CD4-positive, alpha-beta memory T cell (primary cell): ENCODE results near the gene SMYD2. TPM values are rescaled to one million over a fixed set of nuclear protein-coding genes. Genes with fewer than 3 reads are reported as not detected.

Source experiments
- CTCF ChIA-PET: fragments of 350-600 bp; sonication (Branson Sonifier 250); formaldehyde crosslinking; loops from one replicate; lab custom pipeline; 2021; ENCODE audit warnings: inconsistent platforms; ENCODE audit not compliant: partially characterized antibody; lab: Charles Lee
- POLR2A ChIA-PET: fragments of 350-600 bp; sonication (Branson Sonifier 250); formaldehyde crosslinking; loops from one replicate; lab custom pipeline; 2021; ENCODE audit not compliant: partially characterized antibody; lab: Charles Lee
- DNase-seq, 5 donors: peaks; one replicate each; pipeline versions ENCODE4 v3.0.0 to v3.0.0-alpha.2; 2020 to 2022; ENCODE audit warnings: mixed read lengths in 1 of 5
- H3K27ac ChIP-seq: one replicate; pipeline ENCODE4 v1.7.0; 2013; ENCODE audit warnings: low read depth, low read length
- H3K27me3 ChIP-seq: 2 replicates; pipeline ENCODE4 v1.7.0; 2013; ENCODE audit warnings: mild to moderate bottlenecking, low read length, moderate library complexity; ENCODE audit not compliant: insufficient read depth
- H3K36me3 ChIP-seq: 2 replicates; pipeline ENCODE4 v1.7.0; 2013; ENCODE audit warnings: mild to moderate bottlenecking, low read length, moderate library complexity; ENCODE audit not compliant: insufficient read depth
- H3K4me1 ChIP-seq: 2 replicates; pipeline ENCODE4 v1.7.0; 2013; ENCODE audit warnings: mild to moderate bottlenecking, low read length, moderate library complexity; ENCODE audit not compliant: insufficient read depth
- H3K4me3 ChIP-seq, 2 donors: one replicate each; pipeline ENCODE4 v1.7.0; 2013; ENCODE audit warnings: low read length in 2 of 2, mild to moderate bottlenecking in 1 of 2
- H3K9me3 ChIP-seq, 2 donors: one replicate each; pipeline ENCODE4 v1.7.0; 2013; ENCODE audit warnings: low read length in 2 of 2, control low read depth in 1 of 2; ENCODE audit not compliant: control insufficient read depth in 1 of 2
- H3K27ac Mint-ChIP-seq, 7 donors: one replicate each; pipeline ENCODE4 v1.8.0; 2020 to 2021; ENCODE audit warnings: mixed read lengths in 7 of 7, mild to moderate bottlenecking in 6 of 7, inconsistent platforms in 3 of 7, moderate library complexity in 3 of 7
- H3K27me3 Mint-ChIP-seq, 2 donors: one replicate each; pipeline ENCODE4 v1.8.0; 2020 to 2021; ENCODE audit warnings: mixed read lengths in 2 of 2
- H3K36me3 Mint-ChIP-seq, 2 donors: one replicate each; pipeline ENCODE4 v1.8.0; 2020 to 2021; ENCODE audit warnings: mixed read lengths in 2 of 2, inconsistent platforms in 1 of 2, mild to moderate bottlenecking in 1 of 2
- H3K4me1 Mint-ChIP-seq, 4 donors: one replicate each; pipeline ENCODE4 v1.8.0; 2020 to 2021; ENCODE audit warnings: mixed read lengths in 4 of 4, mild to moderate bottlenecking in 1 of 4
- H3K4me3 Mint-ChIP-seq, 8 donors: one replicate each; pipeline ENCODE4 v1.8.0; 2020 to 2021; ENCODE audit warnings: mixed read lengths in 8 of 8, mild to moderate bottlenecking in 7 of 8, moderate library complexity in 6 of 8, inconsistent platforms in 3 of 8
- H3K9me3 Mint-ChIP-seq, 8 donors: one replicate each; pipeline ENCODE4 v1.8.0; 2020 to 2021; ENCODE audit warnings: mixed read lengths in 8 of 8, mild to moderate bottlenecking in 5 of 8, inconsistent platforms in 3 of 8, moderate library complexity in 1 of 8
- intact Hi-C: fragments of 100-400 bp; cut with micrococcal nuclease; formaldehyde crosslinking; loops from one replicate; pipeline ENCODE4 v1.15.1; 2023
- polyA plus RNA-seq, 2 donors: library from polyadenylated mRNA; unstranded; fragments of 300-500 nt; fragmentation: Illumina TruSeq; gene quantifications; one replicate each; pipeline ENCODE4 v1.2.3, GENCODE V29; 2021
- total RNA-seq, 2 experiments: library from RNA; stranded (reverse); gene quantifications; one replicate each; pipeline ENCODE4 v1.2.3, GENCODE V29; 2021

SMYD2 gene
- total and polyA plus RNA-seq, 4 experiments from 2014 or later, result 41.4 to 77.9 (median 44.0) TPM

DNA sequence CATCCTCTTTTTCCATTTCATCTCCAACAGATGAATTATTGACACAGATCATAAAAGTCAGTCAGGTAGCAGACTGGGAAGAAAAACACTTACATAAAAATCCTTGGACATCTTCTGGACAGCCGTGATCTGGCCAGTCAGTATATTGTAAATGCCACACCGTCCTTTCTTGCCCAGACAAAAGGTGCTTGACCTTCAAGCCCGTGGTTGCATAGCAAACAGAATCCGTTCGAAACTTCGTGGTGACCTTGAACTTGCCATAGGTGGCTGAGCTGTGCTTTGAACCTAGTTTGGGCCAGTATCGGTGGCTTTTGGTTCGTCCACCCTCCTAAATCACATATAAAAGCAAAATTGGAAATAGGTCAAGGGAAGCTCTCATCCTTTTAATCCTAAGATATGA, 88.4 kb downstream of the SMYD2 start:
- intact Hi-C loops, result no loop called here
- Histone ChIP-seq H3K4me3 (no peak overlapping the region), H3K4me1 (no peaks in the 10 kb centered on the region), H3K36me3 (no peaks in the 10 kb centered on the region), H3K9me3 (no peaks in the 10 kb centered on the region), H3K27me3 (no peaks in the 10 kb centered on the region), H3K27ac (no peak overlapping the region)
- no peaks in the 10 kb centered on the region for H3K4me1 Mint-ChIP-seq
- no peak overlapping the region for H3K27ac Mint-ChIP-seq
- no peaks in the 10 kb centered on the region for H3K36me3 Mint-ChIP-seq
- no peak for DNase-seq
- ChIA-PET POLR2A (no interaction called here), CTCF (no interaction called here)
- no peak overlapping the region for H3K4me3 Mint-ChIP-seq
- peaks cover 9 to 23% of the 10 kb centered on the region in 2 donors for H3K27me3 Mint-ChIP-seq
- H3K9me3 Mint-ChIP-seq, result peaks cover 0 to 3% (median 0%) of the 10 kb centered on the region in 8 donors

DNA sequence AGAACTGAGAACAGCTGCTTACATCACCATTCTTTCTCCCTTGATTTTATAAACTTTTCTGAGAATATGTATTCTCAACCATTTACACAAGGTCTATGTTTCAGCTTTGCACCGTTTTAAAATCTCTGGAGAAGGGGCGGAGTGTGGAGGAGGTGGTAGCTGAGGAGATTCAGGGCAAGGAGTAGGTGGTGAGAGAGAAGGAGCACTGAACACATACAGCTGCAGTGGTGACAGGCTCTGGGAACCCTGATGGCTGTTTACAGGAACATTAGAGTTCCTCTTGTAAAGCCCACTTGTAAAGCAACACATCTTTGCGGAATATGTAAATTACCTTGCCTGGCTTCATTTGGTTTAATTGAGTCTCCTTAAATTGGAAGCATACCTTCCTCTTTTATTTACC, 89.7 kb downstream of the SMYD2 start:
- no peak overlapping the region for H3K27ac ChIP-seq
- H3K4me1 ChIP-seq, result no peaks in the 10 kb centered on the region
- no peaks in the 10 kb centered on the region for H3K27me3 ChIP-seq
- no peaks in the 10 kb centered on the region for H3K9me3 ChIP-seq
- POLR2A ChIA-PET, result no interaction called here
- Mint-ChIP-seq H3K4me1 (no peaks in the 10 kb centered on the region), H3K36me3 (no peaks in the 10 kb centered on the region), H3K4me3 (no peak overlapping the region), H3K27me3 (peaks cover 7 to 21% of the 10 kb centered on the region in 2 donors), H3K27ac (peak overlapping the region in 1 of 7 donors; percentile 12), H3K9me3 (peaks cover 0 to 3% (median 0%) of the 10 kb centered on the region in 8 donors)
- CTCF ChIA-PET, result interaction anchor here (0.8 to 1.2 kb wide), 2 partner anchors 16 to 40 kb away, joined by 3 read pairs; no protein-coding TSS in a partner anchor
- intact Hi-C loops, result no loop called here
- DNase-seq, result no peak
- H3K4me3 ChIP-seq, result no peak overlapping the region
- no peaks in the 10 kb centered on the region for H3K36me3 ChIP-seq

DNA sequence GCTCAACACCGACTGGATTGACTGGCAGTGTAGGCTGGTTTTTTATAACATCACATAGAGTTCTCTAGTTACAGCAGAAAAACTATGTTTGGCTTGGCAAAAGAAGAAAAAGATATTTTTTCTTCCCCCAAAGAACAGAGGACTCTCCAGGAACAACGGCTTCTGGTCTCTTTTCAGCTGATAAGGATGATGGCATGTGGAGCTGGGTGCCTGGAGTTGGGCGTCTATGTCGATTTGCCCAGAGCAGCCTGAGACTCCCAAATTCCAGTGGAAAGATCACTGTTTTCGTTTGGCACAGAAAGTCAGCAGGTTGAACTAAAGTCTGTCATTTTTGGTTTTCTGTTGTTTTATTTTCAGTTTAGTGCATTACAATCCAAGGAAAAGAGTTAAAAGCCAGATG, 91.1 kb downstream of the SMYD2 start:
- Mint-ChIP-seq H3K27me3 (peaks cover 6 to 14% of the 10 kb centered on the region in 2 donors), H3K36me3 (no peaks in the 10 kb centered on the region), H3K4me1 (no peaks in the 10 kb centered on the region), H3K27ac (no peak overlapping the region), H3K9me3 (peaks cover 0 to 3% (median 0%) of the 10 kb centered on the region in 8 donors), H3K4me3 (no peak overlapping the region)
- Histone ChIP-seq H3K9me3 (no peaks in the 10 kb centered on the region), H3K4me1 (no peaks in the 10 kb centered on the region), H3K4me3 (no peak overlapping the region), H3K27ac (no peak overlapping the region), H3K27me3 (no peaks in the 10 kb centered on the region), H3K36me3 (no peaks in the 10 kb centered on the region)
- DNase-seq, result no peak
- intact Hi-C loops, result no loop called here
- POLR2A ChIA-PET, result no interaction called here
- CTCF ChIA-PET, result no interaction called here

DNA sequence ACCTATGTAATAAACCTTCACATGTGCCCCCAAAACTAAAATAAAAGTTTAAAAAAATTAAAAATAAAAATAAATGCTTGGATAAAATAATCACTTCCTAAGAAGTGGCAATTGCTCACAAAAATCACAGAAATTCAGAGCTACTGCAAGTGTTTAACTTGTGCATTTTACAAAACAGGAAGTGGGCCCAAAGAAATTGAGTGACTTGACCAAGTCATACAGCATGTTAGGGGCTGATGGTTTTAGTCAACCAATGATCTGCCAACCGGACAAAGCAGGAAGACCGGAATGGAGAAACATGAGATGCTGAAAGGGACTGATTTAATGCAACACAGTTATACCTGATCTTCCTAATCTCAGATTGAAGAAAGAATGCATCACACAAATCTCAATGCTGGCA, 96.5 kb downstream of the SMYD2 start:
- Mint-ChIP-seq H3K4me3 (no peak overlapping the region), H3K9me3 (no peaks in the 10 kb centered on the region), H3K4me1 (no peaks in the 10 kb centered on the region), H3K36me3 (no peaks in the 10 kb centered on the region), H3K27me3 (peaks cover 0 to 3% of the 10 kb centered on the region in 2 donors), H3K27ac (no peak overlapping the region)
- Histone ChIP-seq H3K27ac (no peak overlapping the region), H3K9me3 (no peaks in the 10 kb centered on the region), H3K27me3 (no peaks in the 10 kb centered on the region), H3K4me1 (no peaks in the 10 kb centered on the region), H3K36me3 (no peaks in the 10 kb centered on the region), H3K4me3 (no peak overlapping the region)
- no peak for DNase-seq
- intact Hi-C loops, result no loop called here
- POLR2A ChIA-PET, result no interaction called here
- CTCF ChIA-PET, result no interaction called here

DNA sequence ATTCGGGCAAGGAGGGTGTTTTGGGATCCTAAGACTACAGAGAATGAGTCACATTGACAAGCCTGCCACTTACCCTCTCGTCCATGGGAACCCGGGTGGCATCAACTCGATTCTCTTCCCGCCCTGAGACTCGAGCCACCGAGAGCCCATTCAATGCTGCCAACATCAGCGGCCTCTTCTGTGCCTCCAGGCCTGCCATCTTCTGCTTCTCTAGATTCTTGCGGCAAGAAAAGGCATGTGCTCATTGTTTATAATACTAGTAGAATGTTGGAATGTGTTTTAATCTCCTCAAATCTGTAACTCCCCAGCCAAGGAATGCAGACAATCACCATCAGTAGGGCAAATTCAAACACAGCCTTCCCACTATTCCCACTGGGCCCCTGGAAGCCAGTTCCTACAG, 96.9 kb downstream of the SMYD2 start:
- Mint-ChIP-seq H3K9me3 (no peaks in the 10 kb centered on the region), H3K4me1 (no peaks in the 10 kb centered on the region), H3K36me3 (no peaks in the 10 kb centered on the region), H3K27me3 (peaks cover 0 to 3% of the 10 kb centered on the region in 2 donors), H3K4me3 (no peak overlapping the region), H3K27ac (no peak overlapping the region)
- Histone ChIP-seq H3K36me3 (no peaks in the 10 kb centered on the region), H3K9me3 (no peaks in the 10 kb centered on the region), H3K27me3 (no peaks in the 10 kb centered on the region), H3K4me3 (no peak overlapping the region), H3K27ac (no peak overlapping the region), H3K4me1 (no peaks in the 10 kb centered on the region)
- ChIA-PET POLR2A (no interaction called here), CTCF (no interaction called here)
- no peak for DNase-seq
- intact Hi-C loops, result no loop called here

DNA sequence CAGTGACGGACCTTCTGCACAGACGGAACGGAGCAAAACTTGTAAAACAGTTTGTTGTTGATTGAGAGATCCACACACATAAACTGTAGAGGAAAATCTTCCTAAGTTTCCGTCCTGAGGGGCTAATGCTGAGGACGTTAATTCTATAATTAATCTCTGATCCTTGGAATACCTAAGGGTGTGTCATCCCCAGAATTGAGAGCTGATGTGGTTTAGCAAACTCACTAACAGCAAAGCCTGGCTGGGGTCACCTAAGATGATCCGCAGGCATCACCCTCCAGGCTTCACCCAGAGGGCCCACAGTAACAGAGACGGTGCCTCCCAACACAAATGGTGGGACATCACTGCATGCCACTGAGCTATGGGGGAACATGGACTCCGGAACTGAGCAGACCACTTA, 97.5 kb downstream of the SMYD2 start:
- no peak for DNase-seq
- ChIA-PET POLR2A (no interaction called here), CTCF (no interaction called here)
- Histone ChIP-seq H3K4me1 (no peaks in the 10 kb centered on the region), H3K36me3 (no peaks in the 10 kb centered on the region), H3K27me3 (no peaks in the 10 kb centered on the region), H3K27ac (no peak overlapping the region), H3K9me3 (no peaks in the 10 kb centered on the region), H3K4me3 (no peak overlapping the region)
- H3K4me3 Mint-ChIP-seq, result no peak overlapping the region
- H3K27ac Mint-ChIP-seq, result no peak overlapping the region
- H3K27me3 Mint-ChIP-seq, result peaks cover 0 to 3% of the 10 kb centered on the region in 2 donors
- no peaks in the 10 kb centered on the region for H3K36me3 Mint-ChIP-seq
- no peaks in the 10 kb centered on the region for H3K9me3 Mint-ChIP-seq
- no peaks in the 10 kb centered on the region for H3K4me1 Mint-ChIP-seq
- intact Hi-C loops, result no loop called here

DNA sequence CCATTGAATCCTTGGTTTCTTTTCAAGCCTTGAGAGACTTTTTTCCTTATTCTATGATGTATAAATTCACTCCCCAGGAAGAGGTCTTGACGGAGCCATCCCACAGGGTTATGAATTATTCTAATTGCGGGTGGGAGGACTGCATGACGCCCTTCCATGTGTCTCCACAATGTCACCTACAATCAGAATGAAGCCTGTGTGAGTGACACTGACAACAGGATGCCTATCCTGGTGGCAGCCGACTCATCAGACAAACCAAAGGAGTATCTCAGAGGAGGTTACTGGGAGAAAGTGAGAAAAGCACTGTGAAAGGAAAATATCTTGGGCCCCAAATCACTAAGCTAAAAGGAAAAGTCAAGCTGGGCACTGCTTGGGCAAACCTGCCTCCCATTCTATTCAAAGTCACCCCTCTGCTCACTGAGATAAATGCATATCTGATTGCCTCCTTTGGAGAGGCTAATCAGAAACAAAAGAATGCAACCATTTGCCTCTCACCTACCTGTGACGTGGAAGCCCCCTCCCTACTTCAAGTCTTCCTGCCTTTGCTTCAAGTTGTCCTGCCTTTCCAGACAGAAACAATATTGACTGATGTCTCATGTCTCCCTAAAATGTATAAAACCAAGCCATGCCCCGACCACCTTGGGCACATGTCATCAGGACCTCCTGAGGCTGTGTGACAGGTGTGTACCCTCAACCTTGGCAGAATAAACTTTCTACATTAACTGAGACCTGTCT, 98.4 kb downstream of the SMYD2 start:
- Histone ChIP-seq H3K9me3 (no peaks in the 10 kb centered on the region), H3K4me1 (no peaks in the 10 kb centered on the region), H3K4me3 (no peak overlapping the region), H3K36me3 (no peaks in the 10 kb centered on the region), H3K27me3 (no peaks in the 10 kb centered on the region), H3K27ac (no peak overlapping the region)
- POLR2A ChIA-PET, result no interaction called here
- intact Hi-C loops, result no loop called here
- DNase-seq, result no peak
- H3K27me3 Mint-ChIP-seq, result peaks cover 0 to 3% of the 10 kb centered on the region in 2 donors
- H3K4me1 Mint-ChIP-seq, result no peaks in the 10 kb centered on the region
- CTCF ChIA-PET, result no interaction called here
- H3K27ac Mint-ChIP-seq, result peak overlapping the region in 1 of 7 donors; percentile 52
- H3K36me3 Mint-ChIP-seq, result no peaks in the 10 kb centered on the region
- H3K4me3 Mint-ChIP-seq, result no peak overlapping the region
- H3K9me3 Mint-ChIP-seq, result no peaks in the 10 kb centered on the region
